ELR (cell line): ENCODE results near the gene SDHC.
"Not testable (repeated sequence)": the region's sequence is repeated elsewhere in the genome, so short reads cannot be mapped to it uniquely, and the experiment has no call there.

Experiments used
- DNase-seq: peaks from one replicate; pipeline ENCODE4 v3.0.0-alpha.2; 2015; ENCODE audit warnings: low read depth

SDHC gene

DNA sequence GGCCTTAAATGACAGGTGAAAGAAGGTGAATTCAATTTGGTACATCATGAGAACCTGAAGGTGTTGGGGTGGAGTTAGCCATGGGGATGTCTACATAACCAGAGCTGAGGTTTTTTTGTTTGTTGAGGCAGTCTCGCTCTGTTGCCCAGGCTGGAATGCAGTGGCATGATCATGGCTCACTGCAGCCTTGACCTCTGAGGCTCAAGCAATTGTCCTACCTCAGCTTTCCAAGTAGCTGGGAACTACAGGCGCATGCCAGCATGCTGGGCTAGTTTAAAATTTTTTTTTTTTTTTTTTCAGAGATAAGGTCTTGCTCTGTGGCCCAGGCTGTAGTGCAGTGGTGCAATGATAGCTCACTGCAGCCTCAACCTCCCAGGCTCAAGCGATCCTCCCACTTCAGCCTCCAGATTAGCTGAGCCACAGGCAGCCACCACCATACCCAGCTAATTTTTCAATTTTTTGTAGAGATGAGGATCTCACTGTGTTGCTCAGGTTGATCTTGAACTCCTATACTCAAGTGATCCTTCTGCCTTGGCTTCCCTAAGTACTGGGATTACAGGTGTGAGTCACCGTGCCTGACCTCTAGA lies 2.5 kb upstream of the SDHC start:
- DNase-seq: no peak

DNA sequence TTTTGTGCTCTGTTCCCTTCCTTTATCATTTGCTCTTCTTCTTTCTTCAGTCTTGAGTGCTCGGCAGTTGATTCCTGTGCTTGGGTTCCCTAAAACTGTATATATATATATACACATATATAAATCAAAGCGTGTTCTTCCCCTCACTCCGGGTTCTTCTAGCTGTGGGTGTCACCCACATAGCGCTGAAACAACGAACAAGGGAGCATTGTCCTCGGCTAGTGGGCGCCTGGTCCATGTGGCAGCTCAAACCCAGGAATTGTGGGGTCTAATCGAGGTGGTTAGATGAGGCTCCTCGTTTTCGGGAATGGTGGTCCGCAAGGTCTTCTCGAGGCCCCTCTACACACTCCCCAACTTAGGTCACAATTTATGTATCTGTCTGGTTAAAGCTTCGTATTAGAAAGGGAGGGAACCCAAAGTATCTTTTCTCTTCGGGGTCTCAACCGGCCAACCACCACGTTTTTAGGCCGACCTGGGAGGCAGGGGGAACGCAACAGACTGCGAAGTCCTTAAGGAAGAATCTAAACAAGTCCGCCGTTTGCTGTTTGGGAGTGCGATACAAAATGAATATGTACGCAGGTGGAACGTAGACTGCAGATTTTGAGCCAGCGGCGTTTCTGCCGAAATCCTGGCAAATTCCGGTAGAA lies 504 bp upstream of the SDHC start:
- DNase-seq: no peak

DNA sequence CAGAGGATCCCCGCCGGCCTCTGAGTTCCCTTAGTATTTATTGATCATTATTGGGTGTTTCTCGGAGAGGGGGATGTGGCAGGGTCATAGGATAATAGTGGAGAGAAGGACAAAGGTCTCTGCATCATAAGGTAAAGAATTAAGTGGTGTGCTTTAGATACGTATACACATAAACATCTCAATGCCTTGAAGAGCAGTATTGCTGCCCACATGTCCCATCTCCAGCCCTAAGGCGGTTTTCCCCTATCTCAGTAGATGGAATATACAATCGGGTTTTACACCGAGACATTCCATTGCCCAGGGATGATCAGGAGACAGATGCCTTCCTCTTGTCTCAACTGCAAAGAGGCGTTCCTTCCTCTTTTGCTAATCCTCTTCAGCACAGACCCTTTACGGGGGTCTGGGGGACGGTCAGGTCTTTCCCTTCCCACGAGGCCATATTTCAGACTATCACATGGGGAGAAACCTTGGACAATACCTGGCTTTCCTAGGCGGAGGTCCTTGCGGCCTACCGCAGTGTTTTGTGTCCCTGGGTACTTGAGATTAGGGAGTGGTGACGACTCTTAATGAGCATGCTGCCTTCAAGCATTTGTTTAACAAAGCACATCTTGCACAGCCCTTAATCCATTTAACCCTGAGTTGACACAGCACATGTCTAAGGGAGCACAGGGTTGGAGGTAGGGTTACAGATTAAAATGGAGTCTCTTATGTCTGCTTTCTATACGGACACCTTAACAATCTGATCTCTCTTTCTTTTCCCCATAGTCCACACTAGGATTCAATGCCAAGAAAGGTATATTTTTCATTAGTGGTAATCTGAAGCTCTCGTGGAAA lies 1.9 kb downstream of the SDHC start:
- DNase-seq: not testable (repeated sequence)

DNA sequence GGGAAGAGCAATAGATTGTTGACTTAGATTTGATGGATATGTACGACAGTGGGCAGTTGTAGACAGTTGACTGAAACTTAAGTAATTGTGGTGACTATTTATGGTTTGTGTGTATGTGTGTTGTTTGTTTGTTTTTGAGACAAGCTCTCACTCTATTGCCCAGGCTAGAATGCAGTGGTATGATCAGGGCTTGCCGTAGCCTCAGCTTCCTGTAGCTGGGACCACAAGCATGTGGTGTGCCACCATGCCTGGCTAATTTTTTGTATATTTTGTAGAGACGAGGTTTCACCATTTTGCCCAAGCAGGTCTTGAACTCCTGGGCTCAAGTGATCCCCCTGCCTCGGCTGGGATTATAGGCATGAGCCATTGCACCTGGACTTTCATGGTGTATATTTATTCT lies 9.8 kb downstream of the SDHC start:
- DNase-seq: no peak

DNA sequence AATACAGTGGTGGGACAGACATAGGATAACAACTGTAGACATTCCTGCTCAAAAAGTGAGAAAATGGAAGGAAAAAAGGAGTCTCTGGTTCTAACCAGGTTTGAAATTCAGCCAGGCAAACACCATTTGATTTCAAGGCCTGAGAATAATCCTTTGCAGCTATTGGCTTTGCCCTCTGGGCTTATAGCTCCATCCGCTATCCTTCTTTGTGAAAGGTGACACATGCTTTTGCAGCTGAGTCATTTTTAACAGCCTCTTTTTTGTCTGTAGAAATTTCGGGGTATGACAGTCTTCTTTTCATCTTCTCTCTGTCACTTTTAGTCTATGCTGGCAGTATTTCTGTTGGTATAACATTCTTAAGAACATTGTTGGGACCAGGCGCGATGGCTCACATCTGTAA lies 16.2 kb downstream of the SDHC start:
- DNase-seq: peak; percentile 77

DNA sequence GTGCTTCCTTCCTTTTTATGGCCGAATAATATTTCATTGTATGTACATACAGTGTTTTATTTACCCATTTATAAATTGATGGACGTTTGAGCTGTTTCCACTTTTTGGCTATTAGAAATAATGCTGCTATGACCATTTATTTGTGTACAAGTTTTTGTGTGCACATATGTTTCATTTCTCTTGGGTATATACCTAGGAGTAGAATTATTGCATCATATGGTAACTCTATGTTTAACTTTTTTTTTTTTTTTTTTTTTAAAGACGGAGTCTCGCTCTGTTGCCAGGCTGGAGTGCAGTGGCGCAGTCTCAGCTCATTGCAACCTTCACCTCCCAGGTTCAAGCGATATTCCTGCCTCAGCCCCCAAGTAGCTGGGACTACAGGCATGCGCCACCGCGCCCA lies 19.0 kb downstream of the SDHC start:
- DNase-seq: no peak

DNA sequence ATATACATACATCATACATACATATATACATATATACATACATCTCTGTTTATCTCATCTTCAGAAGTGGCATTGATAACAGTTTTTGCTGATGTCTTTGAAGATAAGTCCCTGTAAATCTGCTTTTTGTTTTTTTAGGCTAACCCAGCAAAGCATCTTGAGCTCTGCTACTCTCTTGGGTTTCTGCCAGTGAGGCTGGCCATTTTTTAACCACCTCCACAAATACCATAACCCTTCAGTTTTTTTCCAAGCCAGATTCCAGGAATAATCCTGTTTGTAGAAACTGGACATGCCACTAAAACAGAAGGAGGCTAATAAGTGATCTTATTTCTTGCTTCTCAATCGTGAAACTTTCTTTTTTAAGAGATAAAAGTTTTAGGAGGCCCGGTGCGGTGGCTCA lies 21.6 kb downstream of the SDHC start:
- no peak for DNase-seq

DNA sequence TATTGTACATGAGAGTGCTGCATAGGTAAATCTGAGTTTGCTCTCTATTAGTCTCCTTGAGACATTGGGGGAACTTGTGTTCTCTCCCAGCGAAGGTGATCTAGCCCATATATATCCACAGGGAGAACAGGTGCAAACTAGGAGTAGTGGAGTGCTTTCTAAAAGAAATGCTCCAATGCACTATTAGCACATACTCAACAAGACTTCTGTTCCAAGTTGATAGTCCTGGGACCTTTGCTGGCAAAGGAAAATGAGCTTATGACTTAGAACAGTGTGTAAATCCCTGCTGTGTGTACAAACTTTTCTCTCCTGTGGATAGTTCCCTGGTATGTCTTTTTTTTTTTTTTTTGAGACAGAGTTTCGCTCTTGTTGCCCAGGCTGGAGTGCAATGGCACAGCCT lies 28.0 kb downstream of the SDHC start:
- DNase-seq: no peak

DNA sequence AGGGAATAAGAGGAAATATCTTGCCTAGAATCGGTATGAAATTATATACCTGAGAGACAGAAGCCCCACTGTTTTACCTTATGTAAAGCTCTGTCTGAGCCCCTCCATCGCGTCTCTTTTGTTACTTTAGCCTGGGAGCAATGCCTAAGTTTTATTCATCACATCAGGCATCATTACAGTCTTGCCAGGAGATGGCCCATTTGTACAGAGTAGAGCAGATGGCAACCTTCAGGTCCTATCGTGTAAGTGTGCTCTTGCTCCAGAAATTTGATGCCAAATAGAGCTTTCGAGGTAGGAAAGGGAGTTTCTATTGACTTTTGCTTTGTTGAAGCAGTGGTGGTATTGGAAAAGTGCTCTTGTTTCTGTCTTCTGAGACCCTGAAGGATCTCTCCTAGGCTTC lies 28.6 kb downstream of the SDHC start:
- no peak for DNase-seq

DNA sequence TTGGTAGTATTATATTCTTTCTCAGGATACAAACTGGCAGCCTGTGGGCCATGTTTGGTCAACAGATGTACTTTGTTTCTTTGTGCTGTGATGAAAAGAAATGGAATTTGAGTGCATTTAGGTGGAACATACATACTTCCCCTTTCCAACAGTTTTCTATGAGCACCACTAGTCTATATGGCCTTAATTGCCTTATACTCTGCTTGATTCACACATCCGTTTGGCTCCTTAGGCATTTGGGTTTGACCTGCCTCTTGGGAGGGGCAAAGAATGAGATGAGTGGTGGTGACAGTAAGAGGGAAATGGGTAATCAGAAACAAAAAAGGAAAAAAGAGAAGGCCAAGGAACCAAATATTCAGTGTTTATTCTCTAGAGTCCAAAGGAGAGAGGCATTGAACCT lies 36.5 kb downstream of the SDHC start:
- DNase-seq: no peak

DNA sequence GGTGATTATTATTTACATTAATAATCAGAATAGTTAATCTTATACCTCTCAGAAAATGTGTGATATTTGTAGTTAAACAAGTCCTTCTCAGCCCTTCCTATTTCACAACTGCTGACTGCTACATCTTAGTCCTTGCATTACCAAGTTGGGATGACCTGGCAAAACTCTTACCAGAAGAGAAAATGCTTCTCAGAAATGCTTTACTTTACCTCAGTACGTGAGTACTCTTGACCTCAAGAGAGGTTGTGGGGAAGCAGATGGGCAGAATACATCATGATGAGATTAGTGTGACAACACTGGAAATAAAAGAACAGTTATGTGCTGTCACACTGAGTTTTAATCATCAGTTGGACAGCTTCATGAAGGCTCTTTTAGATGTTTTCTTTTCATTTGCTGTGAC lies 37.3 kb downstream of the SDHC start:
- no peak for DNase-seq

DNA sequence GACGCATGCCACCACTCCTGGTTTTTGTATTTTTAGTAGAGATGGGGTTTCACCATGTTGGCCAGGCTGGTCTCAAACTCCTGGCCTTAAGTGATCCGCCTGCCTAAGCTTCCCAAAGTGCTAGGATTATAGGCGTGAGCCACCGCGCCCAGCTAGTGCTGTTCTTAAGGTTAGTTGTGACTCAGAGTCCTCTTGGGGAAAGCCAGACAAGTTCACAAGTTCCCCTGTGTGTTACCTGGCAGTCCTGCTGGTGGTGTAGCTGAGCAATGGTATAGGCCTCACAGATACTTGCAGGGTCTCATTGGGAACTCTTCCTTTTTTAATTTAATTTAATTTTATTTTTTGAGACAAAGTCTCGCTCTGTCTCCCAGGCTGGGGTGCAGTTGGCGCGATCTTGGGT lies 42.9 kb downstream of the SDHC start:
- DNase-seq: no peak

DNA sequence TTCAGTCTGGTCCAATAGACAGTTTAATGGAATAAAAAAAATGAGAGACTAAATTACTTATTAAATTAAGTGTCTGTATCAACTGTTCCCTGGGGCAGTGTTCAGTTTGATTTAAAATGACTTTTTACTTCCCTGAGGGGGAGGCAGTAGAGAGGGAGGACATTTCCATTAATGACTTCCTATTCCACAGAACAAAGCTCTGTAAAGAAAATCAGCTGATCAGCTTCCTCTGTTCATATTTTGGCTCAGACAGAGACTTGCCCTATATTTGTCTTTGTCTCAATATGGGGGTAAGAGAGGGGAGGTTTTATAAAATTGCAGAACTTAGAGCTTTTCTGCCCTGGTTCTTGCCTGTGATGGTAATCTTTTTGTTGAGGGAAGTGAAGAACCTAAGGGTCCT lies 45.1 kb downstream of the SDHC start:
- DNase-seq: no peak

DNA sequence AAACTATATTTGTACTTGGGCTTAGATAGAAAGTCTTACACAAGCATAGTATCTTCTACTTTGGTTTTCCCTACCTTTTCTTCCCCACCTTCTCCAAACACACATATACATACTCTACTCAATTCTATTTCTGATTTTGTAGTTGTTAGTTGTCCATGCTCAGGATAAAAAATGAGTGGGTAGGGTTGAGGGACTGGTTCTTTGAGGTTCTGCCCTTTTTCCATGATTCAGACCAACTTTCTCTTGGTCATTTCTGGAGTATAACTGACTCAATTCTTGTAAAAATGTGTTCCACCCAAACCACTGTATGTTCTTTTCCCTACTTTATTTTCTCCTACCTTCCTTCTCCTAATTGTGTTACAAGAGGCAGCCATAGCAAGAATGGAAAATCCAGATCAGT lies 50.2 kb downstream of the SDHC start:
- DNase-seq: no peak

DNA sequence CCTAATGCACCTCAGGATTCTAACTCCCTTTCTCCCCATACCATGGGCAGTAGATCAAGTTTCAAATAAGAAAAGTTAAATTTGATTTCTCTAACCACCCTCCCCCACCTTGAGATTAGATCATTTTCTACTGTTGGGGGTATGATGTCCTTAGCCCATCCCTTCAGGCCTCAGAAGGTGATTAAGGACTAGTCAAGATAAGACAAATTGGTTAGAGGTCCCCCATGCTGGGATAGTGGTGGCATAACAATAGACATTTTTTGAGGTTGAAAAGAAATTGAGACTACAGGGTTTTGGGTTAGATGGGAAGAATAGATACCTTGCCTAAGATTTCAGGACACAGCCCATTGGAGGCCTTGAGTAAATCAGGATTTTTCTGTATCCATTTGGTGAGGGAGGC lies 51.0 kb downstream of the SDHC start:
- no peak for DNase-seq

DNA sequence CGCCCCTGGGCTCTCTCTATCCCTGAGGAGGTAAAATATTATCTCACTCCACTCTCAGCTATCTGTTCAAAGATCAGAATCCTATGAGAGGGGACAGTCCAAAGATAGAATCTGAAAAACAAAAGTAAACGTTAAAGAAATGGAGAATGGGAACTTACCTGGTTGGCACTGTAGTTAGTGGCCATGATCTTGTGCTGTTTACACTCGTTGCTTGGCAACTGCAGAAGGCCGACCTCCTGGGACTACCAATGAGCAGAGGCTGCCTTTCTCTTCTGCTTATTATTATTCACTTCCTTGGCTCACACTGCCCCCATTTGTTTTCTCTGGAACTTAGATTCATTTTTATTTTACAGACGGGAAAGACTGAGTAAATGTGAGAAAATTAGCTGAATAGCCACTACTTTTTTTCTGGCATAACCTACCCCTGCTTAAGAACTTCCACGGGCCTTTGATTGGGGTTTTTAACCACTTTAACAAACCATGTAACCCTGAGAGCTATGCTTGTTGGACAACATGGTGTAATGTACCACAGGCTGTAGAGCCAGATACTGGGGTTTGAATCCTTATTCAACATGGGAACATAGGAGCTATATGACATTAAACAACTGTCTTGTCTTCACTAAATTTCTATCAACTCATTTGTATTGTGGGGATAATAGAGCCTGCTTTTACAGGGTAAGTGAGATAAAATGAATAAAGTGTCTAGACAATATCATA lies 53.7 kb downstream of the SDHC start, which contains the start of gene CFAP126:
TSS of gene CFAP126 (minus strand) at position 193 of the 717 bp plus-strand sequence. CDS start at position 185, 8 bp downstream.
- peak; percentile 81 for DNase-seq

DNA sequence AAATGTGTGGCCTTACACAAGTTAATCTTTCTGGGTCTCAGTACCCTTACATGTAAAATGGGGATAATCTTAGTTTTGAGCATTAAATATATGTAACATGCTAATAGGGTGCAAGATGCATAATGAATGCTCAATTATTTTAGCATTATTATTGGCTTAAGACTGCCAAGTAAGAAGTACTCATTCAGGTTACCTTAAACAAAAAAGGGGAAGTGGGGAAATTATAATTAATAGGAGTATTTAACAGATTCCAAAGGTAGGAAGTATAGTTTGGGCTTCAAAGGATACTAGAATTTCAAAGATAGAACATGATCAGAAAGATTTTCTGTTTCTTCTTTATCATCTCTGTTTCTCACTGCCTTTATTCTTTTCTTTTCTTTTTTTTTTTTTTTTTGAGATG lies 59.3 kb downstream of the SDHC start:
- DNase-seq: no peak

DNA sequence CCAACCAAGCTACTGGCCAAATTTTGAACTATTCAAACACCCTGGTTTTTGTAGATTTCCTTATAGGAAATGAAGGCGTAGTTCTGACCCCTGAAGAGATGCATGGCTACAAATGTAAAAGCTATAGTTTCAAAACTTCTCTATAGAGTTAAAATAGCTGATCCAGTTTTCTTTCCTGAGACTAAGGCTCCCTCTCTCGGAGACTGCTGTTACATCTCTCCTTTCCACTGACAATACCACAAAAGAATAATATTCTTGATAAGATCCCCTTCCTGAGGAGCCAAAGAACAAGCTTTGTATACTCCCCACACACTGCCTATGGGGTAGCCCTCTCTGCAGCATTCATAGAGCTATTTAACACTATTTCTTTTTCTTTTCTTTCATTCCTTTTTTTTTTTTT lies 60.2 kb downstream of the SDHC start:
- DNase-seq: peak; percentile 54

DNA sequence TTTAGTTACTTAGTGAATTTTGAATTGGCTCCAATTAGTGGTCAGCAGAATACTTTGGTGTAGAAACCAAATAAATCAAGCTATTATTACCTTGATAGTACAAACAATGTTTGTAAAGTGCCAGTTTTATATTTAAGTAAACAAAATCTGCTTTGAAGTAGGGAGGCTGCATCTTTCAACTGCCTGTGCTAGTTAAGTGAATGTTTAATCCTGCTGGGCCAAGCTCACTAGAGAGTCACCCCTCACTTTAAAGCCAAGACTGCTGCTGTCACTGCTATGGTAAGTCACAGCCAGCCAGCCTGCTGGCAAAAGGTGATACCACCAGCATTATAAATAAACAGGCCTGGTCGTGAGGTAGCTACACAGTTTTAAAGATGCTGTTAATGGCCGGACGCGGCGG lies 63.8 kb downstream of the SDHC start:
- DNase-seq: no peak

DNA sequence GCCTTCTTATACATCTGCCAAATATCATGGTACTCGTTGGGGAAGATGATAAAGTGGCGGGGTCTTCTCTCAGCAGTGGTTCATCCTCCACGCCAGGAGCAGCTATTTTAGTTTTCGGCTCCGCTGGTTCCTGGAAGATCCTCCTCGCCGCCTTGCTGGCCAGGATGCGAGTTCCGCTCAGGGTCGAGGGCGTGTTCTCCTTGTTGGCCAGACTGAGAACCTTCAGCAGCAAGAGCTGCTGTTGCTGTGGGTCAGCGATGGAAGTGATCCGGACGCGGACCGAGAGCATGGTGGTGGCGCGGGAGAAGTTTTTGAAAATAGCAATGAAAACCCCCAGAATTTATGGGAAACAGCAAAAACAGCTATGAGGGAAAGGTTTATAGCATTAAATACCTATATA lies 64.9 kb downstream of the SDHC start:
- DNase-seq: peak; percentile 56

DNA sequence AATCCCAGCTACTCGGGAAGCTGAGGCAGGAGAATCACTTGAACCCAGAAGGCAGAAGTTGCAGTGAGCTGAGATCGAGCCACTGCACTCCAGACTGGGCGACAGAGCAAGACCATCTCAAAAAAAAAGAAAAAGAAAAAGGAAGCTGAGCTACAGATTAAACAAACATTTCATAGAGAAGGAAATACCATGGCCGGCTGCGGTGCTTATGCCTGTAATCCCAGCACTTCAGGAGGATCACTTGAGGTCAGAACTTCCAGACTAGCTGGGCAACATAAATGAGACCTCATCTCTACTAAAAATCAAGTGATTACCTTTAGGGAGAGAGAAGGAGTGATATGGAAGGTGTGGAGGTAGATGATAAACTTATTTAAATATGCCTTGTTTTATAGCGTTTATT lies 67.5 kb downstream of the SDHC start:
- DNase-seq: no peak

DNA sequence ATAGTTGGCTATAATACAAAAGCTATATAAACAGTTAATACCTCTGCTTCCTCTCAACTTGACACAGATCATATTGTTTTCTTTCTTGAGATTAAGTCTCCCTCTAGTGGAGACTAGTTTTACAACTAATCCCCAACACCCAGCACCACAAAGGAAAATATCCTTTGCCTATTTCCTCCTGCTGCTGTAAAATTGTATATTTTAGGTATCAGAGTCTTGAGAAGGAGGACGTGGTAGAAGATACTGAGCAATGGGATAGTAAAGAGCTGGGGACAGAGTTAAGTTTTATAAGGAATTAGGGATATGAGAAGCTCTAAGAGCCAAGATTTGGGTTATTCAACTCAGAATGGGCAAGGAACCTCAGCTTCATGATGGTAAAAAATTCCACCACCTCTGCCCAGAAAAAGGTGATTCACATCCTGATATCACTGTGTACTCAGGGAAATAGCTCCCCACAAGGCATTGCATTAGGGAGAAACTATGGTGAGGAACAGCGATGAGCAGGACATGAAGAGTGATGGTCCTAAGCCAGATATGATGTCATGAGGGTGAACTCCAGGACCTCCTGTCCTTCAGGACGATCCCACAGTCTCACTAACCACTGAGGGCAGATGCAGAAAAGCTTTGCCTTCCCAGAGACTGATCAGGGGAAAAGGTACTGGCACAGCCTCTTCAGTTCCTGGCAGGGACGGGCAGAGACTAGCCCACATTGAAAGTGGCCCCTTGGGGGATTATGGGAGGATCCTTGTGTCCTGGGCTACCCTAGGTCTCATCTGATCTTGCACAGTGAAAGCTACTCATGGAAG lies 68.2 kb downstream of the SDHC start:
- DNase-seq: peak; percentile 83
